NCI-H1694 (cell line): Measurements from ENCODE around the gene PRKG1.
"Not testable (repeated sequence)": the region's sequence is repeated elsewhere in the genome, so short reads cannot be mapped to it uniquely, and the experiment has no call there.

Experiments
- DNase-seq: peaks from one replicate; lab custom pipeline; 2025; lab: John Stamatoyannopoulos, UW

The PRKG1 gene

GRCh38 chr10:51270936-51271530, 196.7 kb downstream of the PRKG1 start:
- no peak for DNase-seq

GRCh38 chr10:51272099-51272498, 197.8 kb downstream of the PRKG1 start:
- not testable (repeated sequence) for DNase-seq

GRCh38 chr10:51272555-51272954, 198.3 kb downstream of the PRKG1 start:
- no peak for DNase-seq

- DNase-seq, result no peak
Observed at GRCh38 chr10:51273574-51273973, 199.3 kb downstream of the PRKG1 start.

- DNase-seq, result not testable (repeated sequence)
Observed at GRCh38 chr10:51276097-51276496, 201.8 kb downstream of the PRKG1 start.

- not testable (repeated sequence) for DNase-seq
Observed at GRCh38 chr10:51281387-51281786, 207.1 kb downstream of the PRKG1 start.

GRCh38 chr10:51285601-51286000, 211.3 kb downstream of the PRKG1 start:
- DNase-seq, result no peak

- no peak for DNase-seq
Observed at GRCh38 chr10:51288511-51288910, 214.2 kb downstream of the PRKG1 start.

GRCh38 chr10:51289519-51289918, 215.2 kb downstream of the PRKG1 start:
- no peak for DNase-seq

GRCh38 chr10:51291961-51292360, 217.7 kb downstream of the PRKG1 start:
- DNase-seq, result no peak

GRCh38 chr10:51297438-51297837, 223.2 kb downstream of the PRKG1 start:
- DNase-seq, result no peak

GRCh38 chr10:51300617-51301304, 226.5 kb downstream of the PRKG1 start:
- DNase-seq, result no peak

GRCh38 chr10:51301644-51302043, 227.4 kb downstream of the PRKG1 start:
- no peak for DNase-seq

GRCh38 chr10:51302316-51302715, 228.0 kb downstream of the PRKG1 start:
- no peak for DNase-seq

GRCh38 chr10:51308116-51308515, 233.8 kb downstream of the PRKG1 start:
- no peak for DNase-seq

- no peak for DNase-seq
Observed at GRCh38 chr10:51311228-51311627, 236.9 kb downstream of the PRKG1 start.

- no peak for DNase-seq
Observed at GRCh38 chr10:51312817-51313216, 238.5 kb downstream of the PRKG1 start.

- DNase-seq, result no peak
Observed at GRCh38 chr10:51313251-51313650, 239.0 kb downstream of the PRKG1 start.

- no peak for DNase-seq
Observed at GRCh38 chr10:51313773-51314478, 239.6 kb downstream of the PRKG1 start.

- no peak for DNase-seq
Observed at GRCh38 chr10:51314481-51314880, 240.2 kb downstream of the PRKG1 start.

GRCh38 chr10:51318399-51319172, 244.3 kb downstream of the PRKG1 start:
- DNase-seq, result no peak

GRCh38 chr10:51319173-51319435, 244.8 kb downstream of the PRKG1 start:
- DNase-seq, result no peak

- DNase-seq, result no peak
Observed at GRCh38 chr10:51321300-51321699, 247.0 kb downstream of the PRKG1 start.
